Measurements from ENCODE around the gene CCDC85C. TPM values are rescaled to one million over a fixed set of nuclear protein-coding genes. Genes with fewer than 3 reads are reported as not detected.

Gene CCDC85C
- total RNA-seq, 1 experiment from 2014 or later = 36.4 TPM

DNA sequence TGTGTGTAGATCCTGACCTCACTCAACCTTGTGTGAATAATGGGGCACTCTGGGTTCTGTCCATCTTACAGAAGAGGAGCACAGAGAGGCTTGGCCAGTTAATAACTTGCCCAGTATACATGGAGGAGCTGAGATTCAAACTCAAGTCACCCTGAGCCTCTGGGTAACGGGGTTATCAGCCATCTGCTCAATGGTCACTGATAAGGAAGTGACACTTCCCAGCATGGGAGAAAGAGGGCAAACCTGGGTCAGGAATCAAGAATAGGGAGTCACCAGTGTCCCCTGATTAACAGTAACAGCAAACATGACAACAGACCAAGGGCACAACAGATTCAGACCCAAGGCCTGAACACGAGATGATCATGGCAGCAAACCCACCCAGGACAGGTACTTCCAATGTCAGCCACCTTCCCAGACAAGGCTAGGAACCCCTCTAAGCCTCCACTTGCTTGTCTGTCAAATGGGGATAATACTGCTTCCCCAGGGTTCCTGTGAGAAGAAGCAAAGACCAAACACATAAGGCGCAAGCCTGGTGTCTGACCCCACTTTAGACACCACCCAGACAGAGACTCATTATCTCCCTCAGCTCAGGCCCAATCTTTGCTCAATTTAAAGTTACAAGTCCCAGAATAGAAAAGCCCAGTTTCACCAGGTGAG is 3.6 kb downstream of the CCDC85C start:
- Histone ChIP-seq H3K4me3 (ENCODE audit: low read length) (peak overlapping the region; percentile 75; the same call in 1 of the 2 replicates), H3K79me2 (ENCODE audit: low read length) (peaks cover 84% of the 10 kb centered on the region), H4K20me1 (ENCODE audit: low read length) (peaks cover 60% of the 10 kb centered on the region), H3F3A (ENCODE audit: low read length, unreplicated experiment) (no peaks in the 10 kb centered on the region), H3K4me1 (ENCODE audit: insufficient read depth, low read length) (peaks cover 28% of the 10 kb centered on the region), H2AFZ (ENCODE audit: low read length) (no peak overlapping the region), H3K27me3 (ENCODE audit: low read length) (no peaks in the 10 kb centered on the region), H3K9me2 (replicated peaks; ENCODE audit: low read length) (no peaks in the 10 kb centered on the region), H3K9ac (ENCODE audit: low read length) (no peak overlapping the region), H3K36me3 (ENCODE audit: low read depth, low read length) (no peaks in the 10 kb centered on the region), H3K9me3 (ENCODE audit: low read length) (no peaks in the 10 kb centered on the region), H3K4me2 (ENCODE audit: low read length) (peak overlapping the region; percentile 89), H3K27ac (ENCODE audit: low read length) (no peak overlapping the region)
- ChIA-PET CTCF (no interaction called here), POLR2A (ENCODE audit: unreplicated experiment) (no interaction called here)
- no peak for ATAC-seq
- DNase-seq = no peak
- no TSS peak for BruUV-seq (replicated peaks)
- intact Hi-C loops (cut with micrococcal nuclease) = no loop called here
- TF ChIP-seq EZH2phosphoT487 (IDR thresholded peaks at IDR 0.05; ENCODE audit: borderline replicate concordance, low read length) (no peak), EZH2 (IDR thresholded peaks at IDR 0.05; ENCODE audit: low read length, unreplicated experiment) (no peak)
- TF ChIP-seq, protein P1, sequence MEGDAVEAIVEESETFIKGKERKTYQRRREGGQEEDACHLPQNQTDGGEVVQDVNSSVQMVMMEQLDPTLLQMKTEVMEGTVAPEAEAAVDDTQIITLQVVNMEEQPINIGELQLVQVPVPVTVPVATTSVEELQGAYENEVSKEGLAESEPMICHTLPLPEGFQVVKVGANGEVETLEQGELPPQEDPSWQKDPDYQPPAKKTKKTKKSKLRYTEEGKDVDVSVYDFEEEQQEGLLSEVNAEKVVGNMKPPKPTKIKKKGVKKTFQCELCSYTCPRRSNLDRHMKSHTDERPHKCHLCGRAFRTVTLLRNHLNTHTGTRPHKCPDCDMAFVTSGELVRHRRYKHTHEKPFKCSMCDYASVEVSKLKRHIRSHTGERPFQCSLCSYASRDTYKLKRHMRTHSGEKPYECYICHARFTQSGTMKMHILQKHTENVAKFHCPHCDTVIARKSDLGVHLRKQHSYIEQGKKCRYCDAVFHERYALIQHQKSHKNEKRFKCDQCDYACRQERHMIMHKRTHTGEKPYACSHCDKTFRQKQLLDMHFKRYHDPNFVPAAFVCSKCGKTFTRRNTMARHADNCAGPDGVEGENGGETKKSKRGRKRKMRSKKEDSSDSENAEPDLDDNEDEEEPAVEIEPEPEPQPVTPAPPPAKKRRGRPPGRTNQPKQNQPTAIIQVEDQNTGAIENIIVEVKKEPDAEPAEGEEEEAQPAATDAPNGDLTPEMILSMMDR (conservative IDR thresholded peaks at IDR 0.05; ENCODE audit: low read depth, low read length) = no peak

DNA sequence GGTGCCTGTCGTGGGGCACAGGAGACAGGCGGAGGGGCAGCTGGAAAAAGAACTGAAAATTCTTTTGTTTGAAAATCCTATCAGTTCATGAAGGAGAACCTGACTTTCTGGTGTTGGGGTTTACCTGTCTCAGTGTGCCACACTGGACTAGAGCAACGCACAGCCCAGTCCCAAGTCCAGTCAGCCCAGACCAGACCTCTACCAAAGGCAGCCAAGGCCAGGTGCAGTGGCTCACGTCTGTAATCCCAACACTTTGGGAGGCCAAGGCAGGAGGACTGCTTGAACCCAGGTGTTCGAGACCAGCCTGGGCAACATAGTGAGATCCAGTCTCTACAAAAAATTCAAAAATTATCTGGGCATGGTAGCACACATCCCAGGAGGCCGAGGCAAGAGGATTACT is 4.6 kb downstream of the CCDC85C start:
- CTCF ChIA-PET = no interaction called here
- POLR2A ChIA-PET (ENCODE audit: unreplicated experiment) = no interaction called here
- H3K79me2 ChIP-seq (ENCODE audit: low read length) = peaks cover 94% of the 10 kb centered on the region
- H3K36me3 ChIP-seq (ENCODE audit: low read depth, low read length) = no peaks in the 10 kb centered on the region
- H3K27me3 ChIP-seq (ENCODE audit: low read length) = no peaks in the 10 kb centered on the region
- peaks cover 28% of the 10 kb centered on the region for H3K4me1 ChIP-seq (ENCODE audit: insufficient read depth, low read length)
- no TSS peak for BruUV-seq (replicated peaks)
- H3K9me3 ChIP-seq (ENCODE audit: low read length) = no peaks in the 10 kb centered on the region
- H3K4me2 ChIP-seq (ENCODE audit: low read length) = no peak overlapping the region
- TF ChIP-seq, protein P1 (conservative IDR thresholded peaks at IDR 0.05; ENCODE audit: low read depth, low read length) = no peak
- no peaks in the 10 kb centered on the region for H3K9me2 ChIP-seq (replicated peaks; ENCODE audit: low read length)
- no peaks in the 10 kb centered on the region for H3F3A ChIP-seq (ENCODE audit: low read length, unreplicated experiment)
- H3K27ac ChIP-seq (ENCODE audit: low read length) = no peak overlapping the region
- intact Hi-C loops (cut with micrococcal nuclease) = no loop called here
- no peak overlapping the region for H2AFZ ChIP-seq (ENCODE audit: low read length)
- no peak overlapping the region for H3K9ac ChIP-seq (ENCODE audit: low read length)
- H4K20me1 ChIP-seq (ENCODE audit: low read length) = peaks cover 66% of the 10 kb centered on the region
- DNase-seq (no peak), ATAC-seq (no peak)
- H3K4me3 ChIP-seq (ENCODE audit: low read length) = no peak overlapping the region

DNA sequence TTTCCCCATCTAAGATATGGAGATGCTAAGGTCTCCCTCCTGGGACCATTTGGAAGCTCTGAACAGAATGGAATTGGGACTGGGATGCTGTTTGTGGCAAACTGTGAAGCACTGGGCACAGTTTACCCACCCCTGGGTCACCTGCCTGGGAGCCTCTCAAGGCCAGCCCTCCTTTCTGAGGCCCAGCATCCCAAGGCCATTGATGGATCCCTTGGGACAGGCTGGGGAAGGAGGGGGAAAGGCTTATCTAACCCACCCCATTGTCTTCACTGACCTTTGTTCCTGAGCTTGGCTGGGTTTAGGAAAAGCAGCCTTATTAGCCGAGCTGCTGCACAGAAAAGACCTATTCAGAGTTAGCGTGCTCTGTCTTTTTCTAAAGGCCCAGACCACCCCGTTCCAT is 5.2 kb downstream of the CCDC85C start:
- ATAC-seq (no peak), DNase-seq (no peak)
- intact Hi-C loops (cut with micrococcal nuclease) = no loop called here
- Histone ChIP-seq H3K4me3 (ENCODE audit: low read length) (no peak overlapping the region), H3K9me3 (ENCODE audit: low read length) (no peaks in the 10 kb centered on the region), H3K36me3 (ENCODE audit: low read depth, low read length) (no peaks in the 10 kb centered on the region), H3F3A (ENCODE audit: low read length, unreplicated experiment) (no peaks in the 10 kb centered on the region), H3K4me1 (ENCODE audit: insufficient read depth, low read length) (peaks cover 28% of the 10 kb centered on the region), H3K9ac (ENCODE audit: low read length) (no peak overlapping the region), H3K27me3 (ENCODE audit: low read length) (no peaks in the 10 kb centered on the region), H3K4me2 (ENCODE audit: low read length) (no peak overlapping the region), H3K27ac (ENCODE audit: low read length) (no peak overlapping the region), H3K9me2 (replicated peaks; ENCODE audit: low read length) (no peaks in the 10 kb centered on the region), H3K79me2 (ENCODE audit: low read length) (peaks cover 99% of the 10 kb centered on the region), H2AFZ (ENCODE audit: low read length) (no peak overlapping the region), H4K20me1 (ENCODE audit: low read length) (peaks cover 68% of the 10 kb centered on the region)
- POLR2A ChIA-PET (ENCODE audit: unreplicated experiment) = no interaction called here
- BruUV-seq (replicated peaks) = no TSS peak
- no peak for TF ChIP-seq EZH2 (IDR thresholded peaks at IDR 0.05; ENCODE audit: low read length, unreplicated experiment)
- CTCF ChIA-PET = no interaction called here

Data from PC-3 (cell line).